Keratinocyte (primary cell): ENCODE results near the gene SND1. TPM values are rescaled to one million over a fixed set of nuclear protein-coding genes. Genes with fewer than 3 reads are reported as not detected.
A peak's percentile ranks its signal among the peaks of the same experiment; 100 is the strongest.

ENCODE experiments used
- DNase-seq: peaks from one replicate; pipeline ENCODE4 v3.0.0-alpha.2; 2011; ENCODE audit warnings: low read depth, missing footprints, low spot score
- FAIRE-seq: peaks from 2 replicates; lab custom pipeline; 2011; peaks lifted over from hg19 to GRCh38; lab: Jason Lieb, UNC
- H2AFZ ChIP-seq: 2 replicates; pipeline ENCODE4 v1.6.0; 2012; ENCODE audit warnings: low read length, control low read depth, inconsistent platforms; ENCODE audit not compliant: control insufficient read depth
- H3K27ac ChIP-seq: 2 replicates; pipeline ENCODE4 v1.5.1; 2011; ENCODE audit warnings: low read length; ENCODE audit not compliant: control insufficient read depth, insufficient read depth
- H3K27me3 ChIP-seq: 3 replicates; pipeline ENCODE4 v1.6.0; 2011; ENCODE audit warnings: low read length; ENCODE audit not compliant: control insufficient read depth, insufficient read depth; ENCODE audit errors: extremely low read depth
- H3K36me3 ChIP-seq, 2 experiments: 2 replicates in 1 of 2; 3 replicates in 1 of 2; pipeline ENCODE4 v1.5.1; 2011; ENCODE audit warnings: low read length in 2 of 2, mild to moderate bottlenecking in 1 of 2; ENCODE audit not compliant: control insufficient read depth in 2 of 2, insufficient read depth in 2 of 2; ENCODE audit errors: extremely low read depth in 1 of 2
- H3K4me1 ChIP-seq: 3 replicates; pipeline ENCODE4 v1.5.1; 2011; ENCODE audit warnings: low read length; ENCODE audit not compliant: control insufficient read depth, insufficient read depth; ENCODE audit errors: extremely low read depth
- H3K4me2 ChIP-seq: 3 replicates; pipeline ENCODE4 v1.6.0; 2011; ENCODE audit warnings: low read depth, low read length; ENCODE audit not compliant: control insufficient read depth, insufficient read depth; ENCODE audit errors: extremely low read depth
- H3K4me3 ChIP-seq, 3 experiments: fragments of 200-600 bp in 1 of 3; sonication (generic) in 1 of 3; 2 replicates in 2 of 3; 3 replicates in 1 of 3; pipeline ENCODE4 v1.5.1; 2011 to 2016; ENCODE audit warnings: low read length in 3 of 3, mild to moderate bottlenecking in 3 of 3, control low read depth in 2 of 3, inconsistent platforms in 1 of 3, low read depth in 1 of 3, mixed read lengths in 1 of 3, mixed run types in 1 of 3, moderate library complexity in 1 of 3; ENCODE audit not compliant: control insufficient read depth in 2 of 3, insufficient read depth in 2 of 3; ENCODE audit errors: extremely low read depth in 1 of 3
- H3K79me2 ChIP-seq: 2 replicates; pipeline ENCODE4 v1.6.0; 2012; ENCODE audit warnings: low read length; ENCODE audit not compliant: control insufficient read depth, insufficient read depth
- H3K9ac ChIP-seq: 3 replicates; pipeline ENCODE4 v1.6.0; 2011; ENCODE audit warnings: low read length; ENCODE audit not compliant: control insufficient read depth, insufficient read depth; ENCODE audit errors: extremely low read depth
- H3K9me1 ChIP-seq: 3 replicates; pipeline ENCODE4 v1.6.0; 2011; ENCODE audit warnings: low read length; ENCODE audit not compliant: control insufficient read depth, insufficient read depth; ENCODE audit errors: extremely low read depth
- H3K9me3 ChIP-seq: 2 replicates; pipeline ENCODE4 v1.5.1; 2012; ENCODE audit warnings: low read depth, low read length; ENCODE audit not compliant: control insufficient read depth
- H4K20me1 ChIP-seq: 3 replicates; pipeline ENCODE4 v1.6.0; 2011; ENCODE audit warnings: low read length; ENCODE audit not compliant: control insufficient read depth, insufficient read depth; ENCODE audit errors: extremely low read depth
- CTCF ChIP-seq, 3 experiments: IDR thresholded peaks in 1 of 3; conservative IDR thresholded peaks in 1 of 3; optimal IDR thresholded peaks in 1 of 3; 2 replicates in 2 of 3; 3 replicates in 1 of 3; pipeline versions ENCODE3 to v1.5.1; 2011; ENCODE audit warnings: low read length in 3 of 3, mild to moderate bottlenecking in 3 of 3, moderate library complexity in 2 of 3, control low read depth in 1 of 3, inconsistent platforms in 1 of 3; ENCODE audit not compliant: insufficient read depth in 2 of 3; ENCODE audit errors: extremely low read depth in 1 of 3
- EZH2 ChIP-seq: IDR thresholded peaks from one replicate; pipeline ENCODE4 v1.6.1; 2012; ENCODE audit warnings: inconsistent platforms, mild to moderate bottlenecking, low read length, moderate library complexity
- dilution Hi-C: fragments of 300-500 bp; cut with MboI; formaldehyde crosslinking; loops from one replicate; pipeline ENCODE4 v1.7.0; 2020; ENCODE audit warnings: low sequenced_read_pairs; ENCODE audit not compliant: extremely low pct_ligation_motif_present
- polyA plus RNA-seq, 5 experiments: library from polyadenylated mRNA; depleted of rRNA in 3 of 5; stranded (reverse) in 3 of 5; stranded (forward) in 1 of 5; unstranded in 1 of 5; fragments of >200 nt; gene quantifications; 1 replicate in 1 of 5; 2 replicates in 3 of 5; 3 replicates in 1 of 5; pipeline versions ENCODE4 v1.2.1 to v1.2.3, GENCODE V29; 2011 to 2012; ENCODE audit warnings: missing spikeins in 2 of 5, low read depth in 1 of 5, low replicate concordance in 1 of 5

Gene SND1
- polyA plus RNA-seq, 1 donor (not counting 4 experiments of a cell fraction or from before 2014, with no cell fraction given) = 140 TPM

- no peak for DNase-seq
- peak within 1 kb of the TSS; percentile 69 for H3K4me2 ChIP-seq
- TF ChIP-seq CTCF (optimal IDR thresholded peaks at IDR 0.05 in 1 of 3, IDR thresholded peaks at IDR 0.05 in 1 of 3, conservative IDR thresholded peaks at IDR 0.05 in 1 of 3; ENCODE audit: extremely low read depth in 1 of 3, insufficient read depth in 2 of 3, low read length in 3 of 3) = peak in 1 of 3 experiments; percentile 7
- TF ChIP-seq EZH2 = no peak
- H3K79me2 ChIP-seq = peaks cover 5% of the 10 kb centered on the region
- dilution Hi-C loops = no loop called here
- peak within 1 kb of the TSS in 2 of 3 experiments; percentile 9 to 43 for H3K4me3 ChIP-seq
- no peaks in the 10 kb centered on the region for H3K27me3 ChIP-seq
- peak within 1 kb of the TSS; percentile 49 for H3K9ac ChIP-seq
- H3K36me3 ChIP-seq = peaks cover 7 to 8% of the 10 kb centered on the region in 2 experiments
- FAIRE-seq = no peak
- no peaks in the 10 kb centered on the region for H3K9me1 ChIP-seq
- H3K4me1 ChIP-seq = peaks cover 4% of the 10 kb centered on the region
- H4K20me1 ChIP-seq = peaks cover 12% of the 10 kb centered on the region
- no peak within 1 kb of the TSS for H2AFZ ChIP-seq
- no peaks in the 10 kb centered on the region for H3K9me3 ChIP-seq
- no peak within 1 kb of the TSS for H3K27ac ChIP-seq
These were observed 378.9 kb downstream of the SND1 start, which contains the start of gene LRRC4 for GRCh38 chr7:128030654-128031611. Gene LRRC4, minus strand, starts transcription at chr7:128031437. Its CDS starts 797 bp downstream, at chr7:128030640.

GRCh38 chr7:128031901-128032604, 380.1 kb downstream of the SND1 start:
- TF ChIP-seq EZH2 = no peak
- TF ChIP-seq CTCF (optimal IDR thresholded peaks at IDR 0.05 in 1 of 3, IDR thresholded peaks at IDR 0.05 in 1 of 3, conservative IDR thresholded peaks at IDR 0.05 in 1 of 3; ENCODE audit: extremely low read depth in 1 of 3, insufficient read depth in 2 of 3, low read length in 3 of 3) = peak; percentile 27 to 45 (median 38)
- no peaks in the 10 kb centered on the region for H3K27me3 ChIP-seq
- peak overlapping the region; percentile 57 for H3K4me2 ChIP-seq
- peaks cover 12% of the 10 kb centered on the region for H4K20me1 ChIP-seq
- FAIRE-seq (no peak), DNase-seq (peak; percentile 38)
- dilution Hi-C loops = no loop called here
- H3K36me3 ChIP-seq = peaks cover 4 to 8% of the 10 kb centered on the region in 2 experiments
- H2AFZ ChIP-seq = no peak overlapping the region
- H3K79me2 ChIP-seq = peaks cover 5% of the 10 kb centered on the region
- no peaks in the 10 kb centered on the region for H3K9me1 ChIP-seq
- peaks cover 4% of the 10 kb centered on the region for H3K4me1 ChIP-seq
- peak overlapping the region in 2 of 3 experiments; percentile 9 to 29 for H3K4me3 ChIP-seq
- H3K27ac ChIP-seq = no peak overlapping the region
- H3K9me3 ChIP-seq = no peaks in the 10 kb centered on the region
- H3K9ac ChIP-seq = peak overlapping the region; percentile 28
